Ovary (tissue), 9 donors: ENCODE data around the gene RBMS1. TPM values are rescaled to one million over a fixed set of nuclear protein-coding genes. Genes with fewer than 3 reads are reported as not detected.
A peak's percentile ranks its signal among the peaks of the same experiment; 100 is the strongest.

Experiments
- DNase-seq, 5 donors: peaks; one replicate each; pipeline ENCODE4 v3.0.0-alpha.2; 2019 to 2020
- H3K27ac ChIP-seq, 2 donors: fragments of 200-600 bp; one replicate each; pipeline versions ENCODE4 v1.5.1 to v1.8.0; 2019 to 2022
- H3K27me3 ChIP-seq: fragments of 200-600 bp; one replicate; pipeline ENCODE4 v1.8.0; 2022
- H3K36me3 ChIP-seq: fragments of 200-600 bp; sonication (generic); one replicate; pipeline ENCODE4 v1.5.1; 2019
- H3K4me1 ChIP-seq: one replicate; pipeline ENCODE4 v1.8.1; 2013; ENCODE audit warnings: mild to moderate bottlenecking, moderate library complexity; ENCODE audit not compliant: insufficient read depth
- H3K4me3 ChIP-seq: fragments of 200-600 bp; sonication (generic); one replicate; pipeline ENCODE4 v1.5.1; 2017
- H3K9me3 ChIP-seq, 2 donors: fragments of 200-600 bp in 1 of 2; sonication (generic) in 1 of 2; one replicate each; pipeline versions ENCODE4 v1.5.1 to v1.8.1; 2013 to 2019; ENCODE audit warnings: mild to moderate bottlenecking in 1 of 2, moderate library complexity in 1 of 2
- EP300 ChIP-seq: sonication (generic); formaldehyde crosslinking; IDR thresholded peaks from one replicate; pipeline ENCODE4 v1.6.1; 2017; ENCODE audit warnings: antibody characterized with exemption
- POLR2A ChIP-seq: fragments of 450-650 bp; IDR thresholded peaks from one replicate; pipeline ENCODE4 v1.6.1; 2017; ENCODE audit warnings: antibody characterized with exemption, mild to moderate bottlenecking, moderate library complexity
- WGBS, 3 donors: extraction: QIAGEN DNeasy Blood & Tissue Kit in 1 of 3; methylation state at CpG; one replicate each; pipeline versions ENCODE4 v1.1.5 to v1.1.7; 2013 to 2017; 5-methylcytosine and 5-hydroxymethylcytosine counted together
- intact Hi-C, 4 donors: fragments of 100-400 bp; cut with DNase I; formaldehyde crosslinking; loops; one replicate each; pipeline versions ENCODE4 v1.11.0 to v1.15.1; 2022 to 2023
- polyA plus RNA-seq, 2 donors: library from polyadenylated mRNA; stranded (reverse); fragments of 200-250 nt in 1 of 2; fragments of 350-450 nt in 1 of 2; fragmentation: Illumina TruSeq in 1 of 2; extraction: RNeasy Lipid Tissue Mini Kit (QIAGEN cat#74804) in 1 of 2; gene quantifications; one replicate each; pipeline ENCODE4 v1.2.3, GENCODE V29; 2013 to 2014
- total RNA-seq, 7 donors: library from RNA; depleted of rRNA in 2 of 7; stranded (reverse); fragments of >200 nt in 2 of 7; fragmentation: NEBNext Ultra II Directional in 3 of 7; extraction: Animal tissue kit (Norgen Biotek cat#: 25700) in 3 of 7; gene quantifications; one replicate each; pipeline versions ENCODE4 v1.1.0 to v1.2.4, GENCODE V29; 2016 to 2023
- TF ChIP-seq, protein P1 (sequence below), 3 donors: fragments of 450-650 bp in 2 of 3; fragments of 200-600 bp in 1 of 3; IDR thresholded peaks; one replicate each; pipeline versions ENCODE4 v1.5.1 to v1.8.0; 2016 to 2022; ENCODE audit warnings: antibody characterized with exemption in 3 of 3, mild to moderate bottlenecking in 1 of 3
- donor health status: DM: no; HTN: no; CAD: no; lungs with moderate emphysema.
- donor health status: DM: no; HTN: no; CAD: no.
- donor health status: Bipolar disorder and iron deficiency.
- donor health status: DM: yes; HTN: yes; CAD: no.
- donor health status: DM: no; HTN: no; CAD: no.
- donor health status: DM: yes; HTN: yes; CAD: no.

RBMS1 gene
- total and polyA plus RNA-seq, 9 donors, result 50.7 to 91.9 (median 73.8) TPM

DNA sequence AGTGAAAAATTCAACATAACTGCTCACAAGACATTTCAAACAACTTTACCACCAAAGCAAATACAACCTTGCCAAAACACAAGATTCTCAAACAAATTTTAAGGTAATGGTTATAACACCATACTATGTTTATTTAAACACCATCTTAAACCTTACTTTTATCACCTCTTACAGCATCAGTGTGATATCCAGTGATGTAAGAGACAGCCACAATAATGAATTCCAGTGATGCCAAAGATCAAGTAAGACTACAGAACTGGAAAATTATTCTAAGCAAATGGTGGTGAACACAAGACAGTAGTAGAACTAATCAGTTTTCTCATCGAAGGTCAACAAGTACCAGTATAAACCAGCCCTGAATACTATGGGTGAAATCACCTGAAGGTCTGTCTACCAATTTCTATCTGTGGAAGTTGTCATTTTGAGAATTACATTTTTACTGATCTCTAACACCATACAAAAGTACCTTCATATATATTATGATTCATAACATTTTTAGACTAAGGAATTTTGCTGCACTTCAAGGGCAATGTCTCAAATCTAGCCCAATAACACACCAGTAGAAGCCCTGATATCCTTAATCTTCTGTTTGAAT is 146.2 kb downstream of the RBMS1 start:
- H3K36me3 ChIP-seq, result no peaks in the 10 kb centered on the region
- H3K27me3 ChIP-seq, result no peaks in the 10 kb centered on the region
- 84 to 97% (median 88%) methylated on average over 1 of the region's 1 CpG for WGBS, 3 donors
- no peak overlapping the region for H3K27ac ChIP-seq
- intact Hi-C loops, result no loop called here
- TF ChIP-seq EP300, result no peak
- TF ChIP-seq, protein P1, sequence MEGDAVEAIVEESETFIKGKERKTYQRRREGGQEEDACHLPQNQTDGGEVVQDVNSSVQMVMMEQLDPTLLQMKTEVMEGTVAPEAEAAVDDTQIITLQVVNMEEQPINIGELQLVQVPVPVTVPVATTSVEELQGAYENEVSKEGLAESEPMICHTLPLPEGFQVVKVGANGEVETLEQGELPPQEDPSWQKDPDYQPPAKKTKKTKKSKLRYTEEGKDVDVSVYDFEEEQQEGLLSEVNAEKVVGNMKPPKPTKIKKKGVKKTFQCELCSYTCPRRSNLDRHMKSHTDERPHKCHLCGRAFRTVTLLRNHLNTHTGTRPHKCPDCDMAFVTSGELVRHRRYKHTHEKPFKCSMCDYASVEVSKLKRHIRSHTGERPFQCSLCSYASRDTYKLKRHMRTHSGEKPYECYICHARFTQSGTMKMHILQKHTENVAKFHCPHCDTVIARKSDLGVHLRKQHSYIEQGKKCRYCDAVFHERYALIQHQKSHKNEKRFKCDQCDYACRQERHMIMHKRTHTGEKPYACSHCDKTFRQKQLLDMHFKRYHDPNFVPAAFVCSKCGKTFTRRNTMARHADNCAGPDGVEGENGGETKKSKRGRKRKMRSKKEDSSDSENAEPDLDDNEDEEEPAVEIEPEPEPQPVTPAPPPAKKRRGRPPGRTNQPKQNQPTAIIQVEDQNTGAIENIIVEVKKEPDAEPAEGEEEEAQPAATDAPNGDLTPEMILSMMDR (IDR thresholded peaks at IDR 0.05), result no peak
- no peak for TF ChIP-seq POLR2A
- peaks cover 3% of the 10 kb centered on the region for H3K4me1 ChIP-seq
- H3K9me3 ChIP-seq, result no peaks in the 10 kb centered on the region
- no peak overlapping the region for H3K4me3 ChIP-seq
- DNase-seq, result no peak

DNA sequence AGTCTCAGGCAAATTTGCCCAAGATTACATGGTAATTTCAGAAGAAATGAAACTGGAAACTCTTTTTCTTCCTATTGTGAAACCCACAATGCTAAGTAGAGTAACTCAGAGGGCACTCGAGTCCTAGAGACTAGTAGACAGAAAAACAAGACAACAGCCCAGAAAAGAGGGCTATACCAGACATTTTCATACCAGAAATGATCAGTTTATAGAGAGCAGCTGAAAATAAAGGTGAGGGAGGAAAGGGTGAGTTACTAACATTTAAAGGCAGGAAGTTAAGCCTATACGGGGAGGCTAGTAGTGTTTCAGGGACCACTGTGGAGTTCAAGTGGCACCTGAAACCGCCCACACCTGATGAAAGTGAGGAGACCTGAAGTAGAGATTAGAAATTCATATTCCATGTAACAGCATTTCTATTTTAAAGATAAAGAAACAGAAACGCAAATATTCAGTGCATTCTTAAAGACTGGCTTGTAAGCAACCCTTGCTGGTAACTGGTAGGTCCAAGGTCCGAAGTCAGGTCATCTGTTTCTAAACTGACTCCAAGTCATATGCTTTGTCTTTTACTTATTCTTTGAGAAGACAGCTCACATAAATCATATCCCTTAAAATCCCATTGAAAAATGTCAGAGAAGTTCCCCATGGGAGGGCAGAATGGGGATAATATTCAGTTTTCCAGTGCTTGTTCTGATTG is 148.4 kb downstream of the RBMS1 start:
- Histone ChIP-seq H3K4me1 (peaks cover 3% of the 10 kb centered on the region), H3K4me3 (no peak overlapping the region), H3K27ac (no peak overlapping the region), H3K9me3 (no peaks in the 10 kb centered on the region), H3K27me3 (no peaks in the 10 kb centered on the region), H3K36me3 (no peaks in the 10 kb centered on the region)
- intact Hi-C loops, result no loop called here
- WGBS, 3 donors, result 92 to 94% (median 93%) methylated on average over 5 of the region's 5 CpGs
- DNase-seq, result no peak
- TF ChIP-seq EP300, result no peak
- TF ChIP-seq, protein P1 (IDR thresholded peaks at IDR 0.05), result no peak
- no peak for TF ChIP-seq POLR2A

DNA sequence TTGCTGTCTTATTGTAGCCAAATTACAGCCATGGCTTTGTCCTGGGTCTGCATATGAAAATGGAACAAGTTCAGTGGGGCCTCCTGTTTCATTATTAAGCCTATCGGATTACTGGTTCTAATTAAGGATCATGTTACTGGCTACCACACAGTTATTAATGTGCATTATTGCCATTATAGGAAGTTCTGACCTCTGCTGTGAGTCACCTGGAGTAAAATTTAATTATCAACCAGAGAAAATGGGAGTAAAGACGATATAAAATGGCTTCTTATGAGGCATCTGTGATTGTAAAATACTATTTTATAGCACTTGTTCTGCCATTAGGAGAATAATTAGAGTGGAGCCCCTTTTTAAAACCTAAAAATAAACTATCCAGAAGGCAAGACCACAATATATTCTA is 150.2 kb downstream of the RBMS1 start:
- Histone ChIP-seq H3K4me1 (peaks cover 6% of the 10 kb centered on the region), H3K4me3 (no peak overlapping the region), H3K36me3 (no peaks in the 10 kb centered on the region), H3K9me3 (no peaks in the 10 kb centered on the region), H3K27ac (no peak overlapping the region), H3K27me3 (no peaks in the 10 kb centered on the region)
- intact Hi-C loops, result no loop called here
- WGBS, 3 donors, result 89 to 91% (median 90%) methylated on average over 2 of the region's 2 CpGs
- TF ChIP-seq EP300 (no peak), POLR2A (no peak)
- DNase-seq, result no peak

DNA sequence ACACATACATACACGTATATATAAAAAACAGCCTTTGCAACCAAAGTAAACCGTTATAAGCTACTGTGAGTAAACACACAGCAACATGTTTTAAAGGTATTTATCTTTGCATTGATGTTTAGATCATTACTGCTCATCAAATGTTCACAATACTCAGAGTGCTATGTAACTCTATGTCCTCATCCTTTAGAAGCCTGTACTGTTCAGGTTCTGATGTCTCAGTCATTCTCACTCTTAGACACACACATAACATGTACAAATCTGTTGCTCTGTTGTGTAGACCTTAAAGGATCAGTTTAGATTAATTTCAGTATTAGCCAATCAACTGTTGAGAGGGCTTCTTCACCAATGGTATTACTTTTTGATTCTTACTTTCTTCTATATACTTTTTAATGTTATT is 153.9 kb downstream of the RBMS1 start:
- no peaks in the 10 kb centered on the region for H3K27me3 ChIP-seq
- TF ChIP-seq EP300 (no peak), POLR2A (no peak)
- TF ChIP-seq, protein P1 (IDR thresholded peaks at IDR 0.05), result no peak
- no peak overlapping the region for H3K4me3 ChIP-seq
- H3K36me3 ChIP-seq, result no peaks in the 10 kb centered on the region
- H3K4me1 ChIP-seq, result peaks cover 16% of the 10 kb centered on the region
- DNase-seq, result no peak
- peak overlapping the region in 1 of 2 donors; percentile 21 for H3K27ac ChIP-seq
- H3K9me3 ChIP-seq, result no peaks in the 10 kb centered on the region
- intact Hi-C loops, result loop anchor here in 1 of 4 donors (10.0 kb wide), 1 partner anchor 65 kb away; no protein-coding TSS in a partner anchor
- WGBS, 3 donors, result 47 to 64% (median 57%) methylated on average over 2 of the region's 2 CpGs
